Brain pericyte (primary cell): ENCODE results near the gene TRAPPC5.
A peak's percentile ranks its signal among the peaks of the same experiment; 100 is the strongest.

Experiments
- DNase-seq: peaks from one replicate; pipeline ENCODE4 v3.0.0-alpha.2; 2012; ENCODE audit warnings: low read depth, low spot score

TRAPPC5 gene

GRCh38 chr19:7645656-7646425, 34.8 kb upstream of the TRAPPC5 start:
- DNase-seq, result no peak

GRCh38 chr19:7646426-7646700, 34.3 kb upstream of the TRAPPC5 start:
- no peak for DNase-seq

GRCh38 chr19:7647156-7647555, 33.5 kb upstream of the TRAPPC5 start:
- no peak for DNase-seq

GRCh38 chr19:7648265-7649014, 32.2 kb upstream of the TRAPPC5 start:
- no peak for DNase-seq

- DNase-seq, result no peak
These were observed 30.5 kb upstream of the TRAPPC5 start for GRCh38 chr19:7650148-7650547.

GRCh38 chr19:7652061-7652641, 28.5 kb upstream of the TRAPPC5 start:
- DNase-seq, result peak; percentile 38

- DNase-seq, result no peak
These were observed 26.2 kb upstream of the TRAPPC5 start for GRCh38 chr19:7654401-7654800.

GRCh38 chr19:7655581-7655980, 25.1 kb upstream of the TRAPPC5 start:
- no peak for DNase-seq

GRCh38 chr19:7657131-7657751, 23.4 kb upstream of the TRAPPC5 start:
- DNase-seq, result no peak

- DNase-seq, result no peak
These were observed 22.4 kb upstream of the TRAPPC5 start for GRCh38 chr19:7658219-7658686.

GRCh38 chr19:7661744-7662538, 18.7 kb upstream of the TRAPPC5 start:
- DNase-seq, result no peak

GRCh38 chr19:7662657-7663056, 18.0 kb upstream of the TRAPPC5 start:
- no peak for DNase-seq

- no peak for DNase-seq
These were observed 16.9 kb upstream of the TRAPPC5 start for GRCh38 chr19:7663706-7664105.

- DNase-seq, result no peak
These were observed 15.6 kb upstream of the TRAPPC5 start for GRCh38 chr19:7665076-7665475.

GRCh38 chr19:7668842-7669241, 11.8 kb upstream of the TRAPPC5 start, which contains the start of gene RETN:
TSS of gene RETN (plus strand) at chr19:7669049. CDS start at chr19:7669327, 278 bp downstream.
- no peak for DNase-seq

- no peak for DNase-seq
These were observed 11.0 kb upstream of the TRAPPC5 start for GRCh38 chr19:7669641-7670040.

GRCh38 chr19:7670150-7670783, 10.4 kb upstream of the TRAPPC5 start:
- DNase-seq, result no peak

GRCh38 chr19:7670790-7671189, 9.8 kb upstream of the TRAPPC5 start:
- no peak for DNase-seq

GRCh38 chr19:7672522-7672921, 8.1 kb upstream of the TRAPPC5 start:
- DNase-seq, result no peak

- DNase-seq, result no peak
These were observed 6.3 kb upstream of the TRAPPC5 start for GRCh38 chr19:7674010-7675005.
